ENCODE results near the gene CCDC170. TPM values are rescaled to one million over a fixed set of nuclear protein-coding genes. Genes with fewer than 3 reads are reported as not detected.

CCDC170 gene
- total RNA-seq, 1 experiment from 2014 or later: 0.12 TPM

DNA sequence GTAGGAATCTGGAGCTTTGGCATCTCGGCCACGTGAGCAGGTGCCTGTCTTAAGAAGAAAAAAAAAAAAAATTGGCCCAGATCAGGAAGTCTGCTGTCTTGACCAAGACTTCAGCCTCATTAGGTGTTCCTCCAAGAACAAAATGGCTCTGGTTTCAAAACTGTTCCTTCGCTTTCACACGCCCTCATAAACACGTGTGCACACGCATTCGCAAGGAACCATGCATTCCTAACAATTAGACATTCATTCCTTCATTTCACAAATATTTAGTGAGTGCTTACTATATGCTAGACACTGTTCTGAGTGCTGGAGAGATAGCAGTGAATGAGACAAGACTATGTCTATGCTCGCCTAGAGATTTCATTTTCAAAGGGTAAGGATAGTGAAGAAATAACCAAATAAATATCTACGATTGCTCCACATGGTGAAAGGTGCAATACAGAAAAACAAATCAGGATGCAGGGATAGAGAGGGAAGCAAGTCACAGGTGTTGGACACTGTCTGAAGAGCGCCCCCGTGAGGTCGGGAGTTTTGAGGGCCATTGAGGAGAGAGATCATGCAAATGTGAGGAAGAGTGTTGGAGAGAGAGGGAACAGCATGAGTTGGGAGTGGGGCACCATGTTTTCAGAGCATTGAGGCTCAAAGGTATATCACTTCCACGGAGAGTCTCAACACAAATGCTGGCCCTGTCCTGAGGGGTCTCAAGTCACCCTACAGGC lies 53.3 kb downstream of the CCDC170 start:
- intact Hi-C loops (cut with micrococcal nuclease): no loop called here
- no peak for ATAC-seq
- Histone ChIP-seq H3K36me3 (ENCODE audit: control insufficient read depth in 1 of 2, insufficient read depth in 2 of 2, low read length in 2 of 2) (no peaks in the 10 kb centered on the region), H3K27me3 (ENCODE audit: insufficient read depth, low read length) (no peaks in the 10 kb centered on the region), H3K9ac (ENCODE audit: low read length) (no peak overlapping the region), H3K79me2 (ENCODE audit: insufficient read depth, low read length) (no peaks in the 10 kb centered on the region), H3K9me2 (ENCODE audit: insufficient read depth) (no peaks in the 10 kb centered on the region), H4K20me1 (ENCODE audit: insufficient read depth) (no peaks in the 10 kb centered on the region), H2AFZ (ENCODE audit: low read depth, low read length, poor library complexity, severe bottlenecking) (no peak overlapping the region), H3K27ac (ENCODE audit: low read depth, low read length) (no peak overlapping the region), H3K9me3 (ENCODE audit: control insufficient read depth in 1 of 2, insufficient read depth in 1 of 2, low read depth in 1 of 2, low read length in 2 of 2) (no peaks in the 10 kb centered on the region), H3K4me2 (ENCODE audit: low read length) (no peak overlapping the region), H3K4me3 (replicated peaks in 1 of 2; ENCODE audit: low read depth in 1 of 2, low read length in 2 of 2) (no peak overlapping the region), H3K4me1 (ENCODE audit: control insufficient read depth in 1 of 2, insufficient read depth in 2 of 2, low read length in 2 of 2) (no peaks in the 10 kb centered on the region)
- ChIA-PET RAD21 (ENCODE audit: low non-redundant PET in 1 of 2, low total read pairs in 2 of 2, uncharacterized antibody in 2 of 2, unreplicated experiment in 2 of 2) (no interaction called here), CTCF (no interaction called here), POLR2A (no interaction called here)
- no peak for TF ChIP-seq MAX (IDR thresholded peaks at IDR 0.05)
- TF ChIP-seq, protein P1, sequence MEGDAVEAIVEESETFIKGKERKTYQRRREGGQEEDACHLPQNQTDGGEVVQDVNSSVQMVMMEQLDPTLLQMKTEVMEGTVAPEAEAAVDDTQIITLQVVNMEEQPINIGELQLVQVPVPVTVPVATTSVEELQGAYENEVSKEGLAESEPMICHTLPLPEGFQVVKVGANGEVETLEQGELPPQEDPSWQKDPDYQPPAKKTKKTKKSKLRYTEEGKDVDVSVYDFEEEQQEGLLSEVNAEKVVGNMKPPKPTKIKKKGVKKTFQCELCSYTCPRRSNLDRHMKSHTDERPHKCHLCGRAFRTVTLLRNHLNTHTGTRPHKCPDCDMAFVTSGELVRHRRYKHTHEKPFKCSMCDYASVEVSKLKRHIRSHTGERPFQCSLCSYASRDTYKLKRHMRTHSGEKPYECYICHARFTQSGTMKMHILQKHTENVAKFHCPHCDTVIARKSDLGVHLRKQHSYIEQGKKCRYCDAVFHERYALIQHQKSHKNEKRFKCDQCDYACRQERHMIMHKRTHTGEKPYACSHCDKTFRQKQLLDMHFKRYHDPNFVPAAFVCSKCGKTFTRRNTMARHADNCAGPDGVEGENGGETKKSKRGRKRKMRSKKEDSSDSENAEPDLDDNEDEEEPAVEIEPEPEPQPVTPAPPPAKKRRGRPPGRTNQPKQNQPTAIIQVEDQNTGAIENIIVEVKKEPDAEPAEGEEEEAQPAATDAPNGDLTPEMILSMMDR (IDR thresholded peaks at IDR 0.05 in 2 of 3, conservative IDR thresholded peaks at IDR 0.05 in 1 of 3; ENCODE audit: borderline replicate concordance in 1 of 3, insufficient read depth in 1 of 3, low read depth in 2 of 3, low read length in 2 of 3): peak in 2 of 3 experiments; percentile 7 to 39; a peak in 2 of 6 replicates
- no TSS peak for BruUV-seq (replicated peaks)
- DNase-seq (ENCODE audit: low read depth, low spot score): no peak

- no TSS peak for BruUV-seq (replicated peaks)
- intact Hi-C loops (cut with micrococcal nuclease): no loop called here
- TF ChIP-seq TCF7L2 (IDR thresholded peaks at IDR 0.05; ENCODE audit: borderline replicate concordance, extremely low read depth, insufficient read depth, insufficient read length) (no peak), CBX3 (IDR thresholded peaks at IDR 0.05; ENCODE audit: low read depth) (no peak), EZH2phosphoT487 (IDR thresholded peaks at IDR 0.05; ENCODE audit: borderline replicate concordance) (no peak), ZFX (IDR thresholded peaks at IDR 0.05) (no peak), MAX (IDR thresholded peaks at IDR 0.05) (no peak), CEBPB (IDR thresholded peaks at IDR 0.05; ENCODE audit: low read depth) (no peak), YY1 (IDR thresholded peaks at IDR 0.05; ENCODE audit: extremely low read depth, insufficient replicate concordance, low read depth, low read length) (no peak)
- TF ChIP-seq, protein P2, sequence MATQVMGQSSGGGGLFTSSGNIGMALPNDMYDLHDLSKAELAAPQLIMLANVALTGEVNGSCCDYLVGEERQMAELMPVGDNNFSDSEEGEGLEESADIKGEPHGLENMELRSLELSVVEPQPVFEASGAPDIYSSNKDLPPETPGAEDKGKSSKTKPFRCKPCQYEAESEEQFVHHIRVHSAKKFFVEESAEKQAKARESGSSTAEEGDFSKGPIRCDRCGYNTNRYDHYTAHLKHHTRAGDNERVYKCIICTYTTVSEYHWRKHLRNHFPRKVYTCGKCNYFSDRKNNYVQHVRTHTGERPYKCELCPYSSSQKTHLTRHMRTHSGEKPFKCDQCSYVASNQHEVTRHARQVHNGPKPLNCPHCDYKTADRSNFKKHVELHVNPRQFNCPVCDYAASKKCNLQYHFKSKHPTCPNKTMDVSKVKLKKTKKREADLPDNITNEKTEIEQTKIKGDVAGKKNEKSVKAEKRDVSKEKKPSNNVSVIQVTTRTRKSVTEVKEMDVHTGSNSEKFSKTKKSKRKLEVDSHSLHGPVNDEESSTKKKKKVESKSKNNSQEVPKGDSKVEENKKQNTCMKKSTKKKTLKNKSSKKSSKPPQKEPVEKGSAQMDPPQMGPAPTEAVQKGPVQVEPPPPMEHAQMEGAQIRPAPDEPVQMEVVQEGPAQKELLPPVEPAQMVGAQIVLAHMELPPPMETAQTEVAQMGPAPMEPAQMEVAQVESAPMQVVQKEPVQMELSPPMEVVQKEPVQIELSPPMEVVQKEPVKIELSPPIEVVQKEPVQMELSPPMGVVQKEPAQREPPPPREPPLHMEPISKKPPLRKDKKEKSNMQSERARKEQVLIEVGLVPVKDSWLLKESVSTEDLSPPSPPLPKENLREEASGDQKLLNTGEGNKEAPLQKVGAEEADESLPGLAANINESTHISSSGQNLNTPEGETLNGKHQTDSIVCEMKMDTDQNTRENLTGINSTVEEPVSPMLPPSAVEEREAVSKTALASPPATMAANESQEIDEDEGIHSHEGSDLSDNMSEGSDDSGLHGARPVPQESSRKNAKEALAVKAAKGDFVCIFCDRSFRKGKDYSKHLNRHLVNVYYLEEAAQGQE (IDR thresholded peaks at IDR 0.05; ENCODE audit: low read depth): no peak
- TF ChIP-seq, protein P1 (IDR thresholded peaks at IDR 0.05 in 2 of 3, conservative IDR thresholded peaks at IDR 0.05 in 1 of 3; ENCODE audit: borderline replicate concordance in 1 of 3, insufficient read depth in 1 of 3, low read depth in 2 of 3, low read length in 2 of 3): no peak
Measured at GRCh38 chr6:151548201-151548600, 54.4 kb downstream of the CCDC170 start.

More at GRCh38 chr6:151548201-151548600, 54.4 kb downstream of the CCDC170 start:
- ChIA-PET RAD21 (ENCODE audit: low non-redundant PET in 1 of 2, low total read pairs in 2 of 2, uncharacterized antibody in 2 of 2, unreplicated experiment in 2 of 2) (no interaction called here), POLR2A (no interaction called here), CTCF (no interaction called here)
- H3K36me3 ChIP-seq (ENCODE audit: control insufficient read depth in 1 of 2, insufficient read depth in 2 of 2, low read length in 2 of 2): no peaks in the 10 kb centered on the region
- H3K79me2 ChIP-seq (ENCODE audit: insufficient read depth, low read length): no peaks in the 10 kb centered on the region
- H3K4me2 ChIP-seq (ENCODE audit: low read length): no peak overlapping the region
- no peak for ATAC-seq
- no peak overlapping the region for H2AFZ ChIP-seq (ENCODE audit: low read depth, low read length, poor library complexity, severe bottlenecking)
- no peak for DNase-seq (ENCODE audit: low read depth, low spot score)
- no peak overlapping the region for H3K9ac ChIP-seq (ENCODE audit: low read length)
- no peaks in the 10 kb centered on the region for H3K9me3 ChIP-seq (ENCODE audit: control insufficient read depth in 1 of 2, insufficient read depth in 1 of 2, low read depth in 1 of 2, low read length in 2 of 2)
- H3K4me3 ChIP-seq (replicated peaks in 1 of 2; ENCODE audit: low read depth in 1 of 2, low read length in 2 of 2): no peak overlapping the region
- no peaks in the 10 kb centered on the region for H3K4me1 ChIP-seq (ENCODE audit: control insufficient read depth in 1 of 2, insufficient read depth in 2 of 2, low read length in 2 of 2)
- H3K27ac ChIP-seq (ENCODE audit: low read depth, low read length): no peak overlapping the region
- H3K27me3 ChIP-seq (ENCODE audit: insufficient read depth, low read length): no peaks in the 10 kb centered on the region
- H4K20me1 ChIP-seq (ENCODE audit: insufficient read depth): no peaks in the 10 kb centered on the region
- H3K9me2 ChIP-seq (ENCODE audit: insufficient read depth): no peaks in the 10 kb centered on the region
